NCI-H2227 (cell line): ENCODE results near the gene ACTRT2.

Experiments used
- DNase-seq: peaks from one replicate; lab custom pipeline; 2025; ENCODE audit not compliant: unreplicated experiment; lab: John Stamatoyannopoulos, UW

The ACTRT2 gene

DNA sequence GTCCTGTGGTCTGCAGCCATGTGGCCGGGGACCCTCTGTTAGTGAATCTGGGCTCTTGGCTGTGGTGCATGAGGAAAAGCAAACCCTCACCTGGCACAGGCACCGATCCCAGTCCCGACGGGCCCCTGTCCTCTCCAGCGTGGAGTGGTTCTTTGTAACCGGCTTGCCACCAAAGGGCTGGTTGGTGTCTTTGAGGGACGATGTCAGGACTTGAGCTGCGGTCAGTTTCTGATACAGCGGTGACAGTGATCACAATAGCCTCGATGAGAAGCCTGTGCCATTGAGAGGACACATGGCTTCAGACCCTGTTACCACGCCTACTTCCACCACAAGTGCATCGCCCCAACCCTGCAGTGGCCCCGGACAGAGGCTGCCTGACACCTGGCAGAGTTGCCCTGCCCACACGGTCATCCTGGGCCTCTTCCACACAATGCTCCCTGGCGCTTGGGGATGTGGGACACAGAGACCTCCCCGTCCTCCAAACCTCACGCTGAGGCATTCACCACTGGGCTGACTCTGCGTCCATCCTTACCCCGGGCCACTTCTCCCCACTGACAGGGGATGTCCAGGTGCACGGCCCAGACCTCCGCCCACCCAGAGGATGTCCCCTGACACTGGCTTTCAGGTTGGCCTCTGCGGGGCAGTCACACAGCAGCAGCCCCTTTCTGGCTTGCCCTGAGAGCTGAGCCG, 18.8 kb upstream of the ACTRT2 start:
- DNase-seq: no peak

DNA sequence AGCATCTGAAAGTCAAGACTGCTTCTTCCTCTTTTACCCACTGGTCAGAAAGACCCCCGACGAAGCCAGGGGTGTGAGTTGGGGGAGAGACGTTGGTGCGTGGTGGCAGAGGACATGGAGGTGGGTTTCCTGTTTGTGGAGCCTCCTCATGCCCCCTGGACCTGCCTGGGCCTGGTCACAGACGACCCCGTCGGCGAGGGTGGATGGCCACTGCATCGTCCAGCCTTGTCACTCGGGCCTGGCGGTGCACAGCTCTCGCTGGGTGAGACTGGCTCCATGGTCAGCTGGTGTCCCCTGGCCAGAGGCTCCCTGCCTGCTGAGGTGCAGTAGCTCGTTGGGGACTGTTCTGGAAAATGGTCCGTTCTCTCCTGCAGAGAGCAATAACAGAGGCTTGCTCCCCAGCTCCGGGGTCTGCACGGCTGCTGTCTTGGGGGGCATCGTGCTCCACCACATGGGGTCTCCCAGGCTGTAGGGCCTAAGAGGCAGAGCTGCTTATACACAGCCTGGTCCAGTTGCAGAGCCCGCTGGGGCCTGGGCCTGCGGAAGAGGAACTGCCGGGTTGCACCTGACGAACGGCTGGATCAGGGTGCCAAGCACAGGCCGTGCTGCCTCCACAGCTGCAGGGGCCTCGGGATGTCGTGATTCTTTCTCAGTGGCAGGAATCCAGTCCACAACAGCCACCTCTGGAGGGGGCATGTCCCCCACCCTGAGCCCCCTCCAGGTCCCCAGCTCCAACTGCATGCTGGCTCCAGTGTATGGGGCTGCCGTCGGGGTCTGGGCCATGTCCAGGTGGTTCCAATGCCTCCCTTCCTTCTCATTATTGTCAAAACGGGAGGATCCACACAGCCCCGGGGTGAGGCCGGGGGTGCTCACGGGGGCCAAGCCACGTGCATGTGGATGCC, 18.0 kb upstream of the ACTRT2 start:
- DNase-seq: no peak

- DNase-seq: no peak
These were observed 17.4 kb upstream of the ACTRT2 start for GRCh38 chr1:3003941-3004270.

DNA sequence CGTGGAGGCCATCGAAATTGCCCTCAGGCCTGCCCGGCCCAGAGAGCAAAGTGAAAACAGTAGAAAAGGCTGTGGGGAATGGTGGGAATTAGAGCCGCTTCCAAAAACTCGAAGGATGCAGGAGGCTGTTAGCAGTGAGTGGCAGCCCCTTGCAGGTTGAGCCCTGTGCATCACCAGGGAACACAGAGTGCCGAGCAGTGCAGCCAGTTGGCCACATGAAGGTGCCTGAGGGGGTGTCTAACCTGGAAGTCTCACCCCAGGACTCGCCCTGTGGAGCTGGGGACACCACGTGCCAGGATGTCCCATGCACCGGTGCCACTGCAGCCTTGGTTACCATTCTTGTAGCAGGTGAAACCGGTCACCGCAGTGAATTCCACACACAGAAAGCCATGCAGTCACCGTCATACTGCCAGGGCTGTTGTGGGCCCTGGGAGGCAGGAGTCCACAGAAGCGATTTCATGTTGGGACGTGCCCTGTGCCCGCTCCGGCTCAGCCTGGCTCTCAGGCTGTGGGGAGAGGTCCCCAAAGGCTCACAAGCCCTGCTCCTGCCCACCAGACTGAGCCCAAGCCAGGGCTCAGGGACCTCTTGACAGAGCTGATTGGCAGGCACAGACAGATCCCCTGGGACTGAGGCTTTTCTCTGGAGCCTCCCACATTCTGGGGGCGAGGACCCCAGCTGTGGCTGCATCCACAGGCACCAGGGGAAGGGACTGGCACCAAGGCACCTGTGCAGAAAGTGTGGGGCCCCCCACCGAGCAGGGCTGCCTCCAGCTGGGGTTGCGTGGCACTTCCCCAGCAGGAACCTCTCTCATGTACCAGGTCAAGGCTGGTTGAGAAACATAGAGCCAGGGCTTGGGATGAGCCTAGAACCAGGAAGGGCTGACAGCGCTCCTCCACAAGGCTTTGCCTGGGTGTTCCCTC, 16.7 kb upstream of the ACTRT2 start:
- no peak for DNase-seq

DNA sequence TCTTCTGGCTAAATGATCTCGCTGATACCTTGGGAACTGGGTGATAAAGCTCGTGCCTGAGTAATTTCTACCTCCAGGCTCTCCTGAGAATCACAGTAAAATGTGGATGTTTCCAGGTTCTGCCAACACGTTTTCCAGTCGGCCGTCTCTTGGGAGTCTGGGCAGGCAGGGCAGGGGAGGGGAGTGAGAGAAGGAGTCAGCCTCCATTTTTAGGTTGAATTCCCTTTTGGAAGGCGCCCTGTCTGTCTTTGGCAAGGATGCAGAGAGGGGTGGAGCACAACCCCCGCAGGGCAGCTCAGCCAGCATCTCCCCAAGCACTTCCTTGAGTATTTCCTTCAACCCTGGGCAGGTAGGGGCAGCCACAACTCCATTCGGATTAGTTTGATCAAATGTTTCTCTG, 15.5 kb upstream of the ACTRT2 start:
- DNase-seq: no peak

DNA sequence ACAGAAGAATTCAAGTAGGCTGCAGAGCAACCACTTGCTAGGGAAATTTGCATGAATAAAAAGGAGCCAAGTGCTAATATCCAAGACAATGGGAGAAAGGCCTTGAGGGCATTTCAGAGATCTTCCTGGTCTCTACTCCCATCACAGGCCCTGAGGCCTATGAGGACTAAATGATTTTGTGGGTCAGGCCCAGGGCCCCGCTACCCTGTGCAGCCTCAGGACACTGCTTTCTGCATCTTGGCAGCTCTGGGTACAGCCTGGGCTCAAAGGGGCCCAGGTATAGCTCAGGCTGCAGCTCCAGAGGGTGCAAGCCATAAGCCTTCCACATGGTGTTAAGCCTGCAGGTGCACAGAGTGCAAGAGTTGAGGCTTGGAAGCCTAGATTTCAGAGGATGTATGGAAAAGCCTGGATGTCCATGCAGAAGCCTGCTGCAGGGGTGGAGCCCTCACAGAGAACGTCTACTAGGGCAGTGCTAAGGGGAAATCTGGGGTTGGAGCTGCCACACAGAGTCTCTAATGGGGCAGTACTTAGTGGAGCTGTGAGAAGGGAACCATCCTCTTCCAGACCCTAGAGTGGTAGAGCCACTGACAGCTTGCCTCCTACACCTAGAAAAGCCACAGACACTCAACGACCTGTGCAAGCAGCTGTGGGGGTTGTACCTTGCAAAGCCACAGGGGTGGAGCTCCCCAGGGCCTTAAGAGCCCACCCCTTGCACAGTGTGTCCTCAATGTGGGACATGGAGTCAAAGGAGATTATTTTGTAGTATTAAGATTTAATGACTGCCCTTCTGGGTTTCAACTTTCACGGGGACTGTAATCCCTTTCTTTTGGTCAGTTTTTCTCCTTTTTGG, 13.7 kb upstream of the ACTRT2 start:
- no peak for DNase-seq

DNA sequence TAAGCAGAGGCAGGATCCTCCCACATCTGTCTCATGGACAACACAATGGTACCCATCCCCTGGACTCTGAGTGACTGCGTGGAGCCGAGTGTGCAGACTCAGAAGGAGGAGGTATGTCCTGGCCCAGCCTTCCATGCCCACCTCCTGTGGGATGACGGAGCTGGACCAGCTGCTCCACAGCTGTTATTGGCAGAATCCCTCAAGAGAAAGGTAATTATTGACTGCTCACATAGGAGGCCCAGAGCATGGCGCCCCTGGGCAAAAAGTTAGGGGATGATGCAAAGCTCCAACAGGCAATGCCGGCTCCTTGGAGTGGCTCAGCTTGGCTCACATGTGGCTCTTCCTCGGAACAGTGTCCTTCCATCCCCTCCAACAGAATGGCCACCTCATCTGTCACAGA, 12.2 kb upstream of the ACTRT2 start:
- DNase-seq: no peak

- DNase-seq: no peak
These were observed 11.7 kb upstream of the ACTRT2 start for GRCh38 chr1:3009556-3009955.

GRCh38 chr1:3011127-3011526, 10.1 kb upstream of the ACTRT2 start:
- DNase-seq: no peak

DNA sequence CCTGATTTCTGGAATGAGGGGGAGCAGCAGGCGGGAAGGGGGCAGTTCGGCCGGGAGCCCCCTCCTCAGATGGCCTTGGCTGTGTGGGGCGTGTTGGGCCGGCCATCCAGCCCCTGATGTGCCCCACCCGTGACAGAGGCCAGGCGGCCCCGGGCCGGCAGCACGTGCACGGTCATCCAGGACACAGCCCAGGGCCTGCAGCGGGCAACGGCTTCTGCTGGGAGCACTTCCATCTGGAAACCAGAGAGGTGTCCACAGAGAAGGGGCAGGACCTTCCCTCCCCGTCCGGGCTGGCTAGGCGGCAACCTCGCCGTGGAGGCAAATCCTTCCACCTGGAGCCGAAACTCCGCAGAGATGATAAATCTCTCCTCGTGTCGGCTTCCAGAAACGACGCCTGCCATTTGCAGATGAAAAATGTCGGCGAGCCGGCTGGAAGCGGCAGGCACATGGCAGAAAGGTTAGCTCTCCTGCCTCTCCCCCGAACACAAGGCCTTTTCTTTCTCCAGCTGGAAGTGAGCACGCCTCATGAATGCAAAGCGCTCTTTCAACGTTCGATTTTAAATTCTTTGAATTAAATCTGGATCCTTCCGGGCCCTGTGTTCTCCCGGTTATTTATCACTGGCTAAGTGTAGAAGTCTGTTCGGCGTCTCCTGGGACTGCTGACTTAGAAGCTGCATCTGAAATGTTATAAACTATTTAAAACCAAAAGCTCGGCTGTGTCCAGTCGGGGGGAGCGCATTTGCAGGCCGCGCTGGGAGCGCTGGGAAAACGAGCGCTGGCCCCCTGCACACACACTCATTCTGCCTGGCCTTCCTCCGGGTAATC, 9.4 kb upstream of the ACTRT2 start:
- no peak for DNase-seq

GRCh38 chr1:3012456-3013291, 8.6 kb upstream of the ACTRT2 start:
- no peak for DNase-seq

- DNase-seq: no peak
These were observed 7.8 kb upstream of the ACTRT2 start for GRCh38 chr1:3013371-3014049.

DNA sequence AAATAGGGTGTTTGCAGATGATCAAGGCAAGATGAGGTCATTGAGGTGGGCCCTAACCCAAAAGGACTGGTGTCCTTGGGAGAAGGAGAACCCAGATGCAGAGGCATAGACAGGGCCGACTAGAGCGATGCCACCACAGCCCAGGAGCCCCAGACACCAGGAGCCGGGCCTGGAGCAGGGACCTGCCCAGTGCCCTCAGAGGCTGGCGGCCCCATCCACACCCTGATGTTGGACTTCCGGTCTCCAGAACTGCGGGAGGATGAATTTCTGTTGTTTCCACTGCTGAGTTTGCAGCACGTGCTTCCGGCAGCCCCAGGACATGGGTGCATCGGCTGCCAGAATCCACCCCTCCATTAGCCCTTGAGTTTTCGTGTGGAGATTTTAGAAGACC, 7.2 kb upstream of the ACTRT2 start:
- no peak for DNase-seq

- DNase-seq: no peak
These were observed 6.6 kb upstream of the ACTRT2 start for GRCh38 chr1:3014443-3015268.

- no peak for DNase-seq
These were observed 6.0 kb upstream of the ACTRT2 start for GRCh38 chr1:3015269-3015635.

- no peak for DNase-seq
These were observed 5.5 kb upstream of the ACTRT2 start for GRCh38 chr1:3015744-3016143.

DNA sequence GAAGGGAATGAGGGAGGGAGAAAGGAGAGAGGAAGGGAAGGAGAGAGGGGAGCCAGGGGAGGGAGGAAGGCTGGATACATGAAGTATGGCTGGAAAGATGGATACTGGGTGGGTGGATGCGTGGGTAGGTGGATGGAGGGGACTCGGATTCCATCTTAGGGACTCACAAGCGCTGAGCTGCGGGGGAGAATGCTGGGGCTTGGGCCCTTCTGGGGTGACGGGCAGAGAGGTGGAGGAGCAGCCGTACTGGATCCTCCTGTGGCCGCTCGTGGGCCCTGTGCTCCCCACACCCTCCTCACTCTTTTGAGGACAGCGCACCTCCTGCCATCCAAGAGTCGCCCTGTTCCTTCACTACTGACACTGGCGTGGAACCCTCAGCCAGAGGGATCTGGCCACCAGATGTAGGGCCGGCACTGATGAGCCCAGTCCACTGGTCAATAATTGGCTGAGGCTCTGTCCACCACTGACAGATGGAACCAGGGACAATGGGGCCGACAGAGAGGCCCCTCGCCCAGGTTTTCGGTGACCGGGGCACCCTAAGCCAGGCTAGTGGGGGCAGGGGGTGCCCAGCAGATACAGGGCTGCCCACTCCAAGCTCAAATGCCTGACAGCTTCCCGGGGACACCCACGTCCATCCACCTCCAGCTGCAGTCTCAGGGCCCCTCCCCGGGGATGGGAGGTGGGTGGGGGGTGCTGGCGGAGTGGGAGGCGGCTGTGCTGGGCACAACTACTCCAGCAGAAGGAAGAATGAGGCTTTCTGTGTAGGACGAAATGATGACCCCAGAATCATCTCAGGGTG, 4.4 kb upstream of the ACTRT2 start:
- DNase-seq: no peak
